CD4-positive, alpha-beta T cell (primary cell): ENCODE measurements around the gene NUP35. TPM values are rescaled to one million over a fixed set of nuclear protein-coding genes. Genes with fewer than 3 reads are reported as not detected.

ENCODE experiments used
- ATAC-seq: fragments of 200-7000 bp; cut with Tn5 transposase; one replicate; pipeline ENCODE4 v1.10.0; 2022; ENCODE audit warnings: mild to moderate bottlenecking; ENCODE audit not compliant: poor library complexity
- CTCF ChIA-PET: fragments of 350-600 bp; sonication (Branson Sonifier 250); formaldehyde crosslinking; loops from one replicate; lab custom pipeline; 2021; ENCODE audit warnings: antibody characterized with exemption, inconsistent platforms; lab: Charles Lee
- POLR2A ChIA-PET: fragments of 350-600 bp; sonication (Branson Sonifier 250); formaldehyde crosslinking; loops from one replicate; lab custom pipeline; 2021; ENCODE audit warnings: antibody characterized with exemption, inconsistent platforms; lab: Charles Lee
- DNase-seq, 14 experiments: peaks; one replicate each; pipeline ENCODE4 v3.0.0-alpha.2; 2013 to 2020; ENCODE audit warnings: mixed read lengths in 2 of 14
- H3K27ac ChIP-seq, 2 donors: one replicate each; pipeline versions ENCODE4 v1.5.1 to v1.7.0; 2013; ENCODE audit warnings: low read length in 2 of 2, low read depth in 1 of 2, mild to moderate bottlenecking in 1 of 2
- H3K27me3 ChIP-seq, 2 experiments: 1 replicate in 1 of 2; 2 replicates in 1 of 2; pipeline versions ENCODE4 v1.6.1 to v1.7.0; 2013; ENCODE audit warnings: low read length in 2 of 2, control low read depth in 1 of 2, mild to moderate bottlenecking in 1 of 2, moderate library complexity in 1 of 2; ENCODE audit not compliant: insufficient read depth in 2 of 2, control insufficient read depth in 1 of 2
- H3K36me3 ChIP-seq: one replicate; pipeline ENCODE4 v1.6.1; 2013; ENCODE audit warnings: low read length, control low read depth; ENCODE audit not compliant: insufficient read depth
- H3K4me1 ChIP-seq: one replicate; pipeline ENCODE4 v1.6.1; 2013; ENCODE audit warnings: low read length, control low read depth; ENCODE audit not compliant: insufficient read depth
- H3K4me3 ChIP-seq: one replicate; pipeline ENCODE4 v1.5.1; 2013; ENCODE audit warnings: mild to moderate bottlenecking, low read length, moderate library complexity
- H3K9me3 ChIP-seq, 2 experiments: 1 replicate in 1 of 2; 2 replicates in 1 of 2; pipeline versions ENCODE4 v1.6.1 to v1.7.0; 2013; ENCODE audit warnings: low read length in 2 of 2, mild to moderate bottlenecking in 2 of 2, control low read depth in 1 of 2, moderate library complexity in 1 of 2; ENCODE audit not compliant: control insufficient read depth in 1 of 2, insufficient read depth in 1 of 2
- H3K27ac Mint-ChIP-seq: one replicate; pipeline ENCODE4 v1.8.0; 2020; ENCODE audit warnings: mixed read lengths
- H3K27me3 Mint-ChIP-seq: one replicate; pipeline ENCODE4 v1.8.0; 2021; ENCODE audit warnings: mixed read lengths
- H3K36me3 Mint-ChIP-seq: one replicate; pipeline ENCODE4 v1.8.0; 2021; ENCODE audit warnings: low read depth, mixed read lengths
- H3K4me1 Mint-ChIP-seq: one replicate; pipeline ENCODE4 v1.8.0; 2021; ENCODE audit warnings: low read depth, mixed read lengths
- H3K4me3 Mint-ChIP-seq: one replicate; pipeline ENCODE4 v1.8.0; 2020; ENCODE audit warnings: mild to moderate bottlenecking, mixed read lengths
- H3K9me3 Mint-ChIP-seq: one replicate; pipeline ENCODE4 v1.8.0; 2020; ENCODE audit warnings: mixed read lengths
- intact Hi-C, 2 experiments: fragments of 100-400 bp; cut with DNase I in 1 of 2; cut with micrococcal nuclease in 1 of 2; formaldehyde crosslinking; loops; one replicate each; pipeline versions ENCODE4 v1.15.1 to v1.9.0; 2023 to 2025; cut with DNase I, micrococcal nuclease
- total RNA-seq, 174 experiments: library from RNA in 2 of 174; stranded (reverse) in 2 of 174; gene quantifications; one replicate each; pipeline ENCODE4 v1.2.3 and lab custom pipeline; 2021 to 2026
- TF ChIP-seq, protein P1 (sequence below): fragments of 200-600 bp; IDR thresholded peaks from one replicate; pipeline ENCODE4 v1.8.0; 2022; ENCODE audit warnings: antibody characterized with exemption, mild to moderate bottlenecking

The NUP35 gene
- total RNA-seq, 2 experiments from 2014 or later: 12.5 to 13.1 TPM

DNA sequence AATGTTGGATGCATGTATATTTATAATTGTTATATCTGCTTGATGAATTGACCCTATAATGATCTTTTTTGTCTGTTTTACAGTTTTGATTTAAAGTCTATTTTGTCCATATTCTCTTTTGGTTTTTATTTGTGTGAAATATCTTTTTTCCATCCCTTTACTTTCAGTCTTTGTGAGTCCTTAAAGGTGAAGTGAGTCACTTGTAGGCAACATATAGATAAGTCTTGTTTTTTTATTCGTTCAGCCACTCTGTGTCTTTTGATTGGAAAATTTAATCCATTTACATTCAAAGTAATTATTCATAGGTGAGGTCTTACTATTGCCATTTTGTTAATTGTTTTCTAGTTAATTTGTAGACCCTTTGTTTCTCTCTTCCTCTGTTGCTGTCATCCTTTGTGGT lies 62.5 kb downstream of the NUP35 start:
- CTCF ChIA-PET: no interaction called here
- TF ChIP-seq, protein P1, sequence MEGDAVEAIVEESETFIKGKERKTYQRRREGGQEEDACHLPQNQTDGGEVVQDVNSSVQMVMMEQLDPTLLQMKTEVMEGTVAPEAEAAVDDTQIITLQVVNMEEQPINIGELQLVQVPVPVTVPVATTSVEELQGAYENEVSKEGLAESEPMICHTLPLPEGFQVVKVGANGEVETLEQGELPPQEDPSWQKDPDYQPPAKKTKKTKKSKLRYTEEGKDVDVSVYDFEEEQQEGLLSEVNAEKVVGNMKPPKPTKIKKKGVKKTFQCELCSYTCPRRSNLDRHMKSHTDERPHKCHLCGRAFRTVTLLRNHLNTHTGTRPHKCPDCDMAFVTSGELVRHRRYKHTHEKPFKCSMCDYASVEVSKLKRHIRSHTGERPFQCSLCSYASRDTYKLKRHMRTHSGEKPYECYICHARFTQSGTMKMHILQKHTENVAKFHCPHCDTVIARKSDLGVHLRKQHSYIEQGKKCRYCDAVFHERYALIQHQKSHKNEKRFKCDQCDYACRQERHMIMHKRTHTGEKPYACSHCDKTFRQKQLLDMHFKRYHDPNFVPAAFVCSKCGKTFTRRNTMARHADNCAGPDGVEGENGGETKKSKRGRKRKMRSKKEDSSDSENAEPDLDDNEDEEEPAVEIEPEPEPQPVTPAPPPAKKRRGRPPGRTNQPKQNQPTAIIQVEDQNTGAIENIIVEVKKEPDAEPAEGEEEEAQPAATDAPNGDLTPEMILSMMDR: no peak
- Mint-ChIP-seq H3K27me3 (no peaks in the 10 kb centered on the region), H3K4me1 (peaks cover 8% of the 10 kb centered on the region), H3K36me3 (peaks cover 97% of the 10 kb centered on the region), H3K4me3 (no peak overlapping the region), H3K9me3 (peaks cover 2% of the 10 kb centered on the region), H3K27ac (no peak overlapping the region)
- DNase-seq (no peak), ATAC-seq (no peak)
- H3K4me3 ChIP-seq: no peak overlapping the region
- no peaks in the 10 kb centered on the region for H3K9me3 ChIP-seq
- no peaks in the 10 kb centered on the region for H3K4me1 ChIP-seq
- no peak overlapping the region for H3K27ac ChIP-seq
- peaks cover 37% of the 10 kb centered on the region for H3K36me3 ChIP-seq
- intact Hi-C loops: no loop called here
- POLR2A ChIA-PET: no interaction called here
- no peaks in the 10 kb centered on the region for H3K27me3 ChIP-seq

DNA sequence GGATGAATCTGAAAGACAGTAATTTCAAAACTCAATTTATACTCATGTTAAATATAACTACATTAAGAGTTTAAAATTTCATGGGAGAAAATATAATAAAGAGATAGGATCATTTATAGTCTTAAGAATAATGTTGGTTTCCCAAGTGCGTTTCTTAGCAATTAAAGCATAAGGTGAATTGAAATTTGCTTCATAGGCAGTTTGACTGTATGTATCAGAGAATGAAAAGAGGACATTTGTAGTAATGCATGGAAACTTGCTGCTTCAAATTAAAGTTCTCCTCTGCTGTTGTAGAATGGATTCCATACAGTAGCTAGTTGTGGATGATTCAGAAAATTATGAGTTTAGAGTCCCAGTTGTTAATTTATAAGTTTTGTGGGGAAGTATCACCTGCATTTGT lies 68.1 kb downstream of the NUP35 start:
- Mint-ChIP-seq H3K27ac (no peak overlapping the region), H3K4me1 (no peaks in the 10 kb centered on the region)
- CTCF ChIA-PET: no interaction called here

DNA sequence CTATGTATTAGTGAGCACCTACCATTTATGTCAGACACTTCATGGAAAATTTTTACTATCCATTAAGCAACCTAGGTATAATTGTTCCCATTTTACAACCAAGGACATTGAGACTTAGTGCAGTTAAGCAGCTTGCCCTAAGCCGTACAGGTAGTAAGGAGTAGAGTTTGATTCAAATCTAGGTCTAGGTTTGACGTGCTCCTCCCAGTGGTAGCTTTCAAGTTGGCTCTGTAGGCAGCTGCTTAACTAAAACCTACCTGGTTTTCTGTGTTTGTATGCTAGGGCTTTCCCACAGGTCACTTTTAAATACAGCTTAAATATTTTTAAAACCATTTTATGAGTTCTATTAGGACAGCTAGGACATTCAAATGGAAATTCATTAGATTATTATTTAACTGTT lies 69.7 kb downstream of the NUP35 start:
- Histone ChIP-seq H3K27me3 (no peaks in the 10 kb centered on the region), H3K4me1 (no peaks in the 10 kb centered on the region), H3K9me3 (no peaks in the 10 kb centered on the region), H3K4me3 (no peak overlapping the region), H3K36me3 (peaks cover 10% of the 10 kb centered on the region), H3K27ac (no peak overlapping the region)
- ATAC-seq: no peak
- TF ChIP-seq, protein P1: no peak
- Mint-ChIP-seq H3K9me3 (no peaks in the 10 kb centered on the region), H3K4me3 (no peak overlapping the region), H3K36me3 (peaks cover 54% of the 10 kb centered on the region), H3K27ac (no peak overlapping the region), H3K27me3 (no peaks in the 10 kb centered on the region), H3K4me1 (no peaks in the 10 kb centered on the region)
- no peak for DNase-seq
- CTCF ChIA-PET: no interaction called here
- intact Hi-C loops: no loop called here
- POLR2A ChIA-PET: no interaction called here

More for the DNA sequence above, 68.1 kb downstream of the NUP35 start:
- no peak for DNase-seq
- TF ChIP-seq, protein P1: no peak
- Histone ChIP-seq H3K36me3 (peaks cover 11% of the 10 kb centered on the region), H3K27me3 (no peaks in the 10 kb centered on the region), H3K27ac (no peak overlapping the region), H3K4me1 (no peaks in the 10 kb centered on the region), H3K9me3 (no peaks in the 10 kb centered on the region), H3K4me3 (no peak overlapping the region)
- Mint-ChIP-seq H3K9me3 (no peaks in the 10 kb centered on the region), H3K27me3 (no peaks in the 10 kb centered on the region), H3K36me3 (peaks cover 63% of the 10 kb centered on the region), H3K4me3 (no peak overlapping the region)
- ATAC-seq: no peak
- intact Hi-C loops: no loop called here
- POLR2A ChIA-PET: no interaction called here
